Measurements from ENCODE around the gene SLX4IP. TPM values are rescaled to one million over a fixed set of nuclear protein-coding genes. Genes with fewer than 3 reads are reported as not detected.

The SLX4IP gene
- total RNA-seq, 1 donor from 2014 or later, result 4.5 TPM

DNA sequence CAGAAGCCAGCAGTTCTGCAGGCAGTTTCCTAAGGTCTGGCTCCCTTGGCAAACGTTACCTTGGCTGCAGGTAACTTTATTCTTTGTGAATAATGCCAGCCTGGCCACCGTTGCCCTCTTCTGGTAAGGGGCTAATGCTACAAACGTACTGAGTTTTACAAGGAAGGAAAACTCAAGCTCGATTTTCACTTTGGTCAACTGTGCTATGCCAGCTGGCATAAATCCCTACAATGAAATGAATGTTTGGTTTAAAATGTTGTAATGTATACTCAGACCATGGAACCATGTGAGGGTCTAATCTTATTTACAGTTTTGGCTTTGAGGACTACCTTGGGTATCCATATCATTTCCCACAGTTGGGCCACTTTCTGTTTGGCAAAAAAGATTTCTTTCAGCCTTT lies 101.4 kb downstream of the SLX4IP start:
- Histone ChIP-seq H3K27me3 (no peaks in the 10 kb centered on the region), H3K36me3 (no peaks in the 10 kb centered on the region), H3K4me1 (peaks cover 0 to 3% of the 10 kb centered on the region in 2 donors), H3K9me3 (no peaks in the 10 kb centered on the region), H3K4me3 (no peak overlapping the region), H3K27ac (no peak overlapping the region)
- intact Hi-C loops (cut with DNase I), result no loop called here
- no peak for DNase-seq (ENCODE audit: low spot score in 2 of 2)
- TF ChIP-seq CTCF (IDR thresholded peaks at IDR 0.05), result no peak

GRCh38 chr20:10537850-10538480 lies 102.9 kb downstream of the SLX4IP start:
- Histone ChIP-seq H3K9me3 (no peaks in the 10 kb centered on the region), H3K4me3 (no peak overlapping the region), H3K4me1 (peaks cover 0 to 3% of the 10 kb centered on the region in 2 donors), H3K27me3 (no peaks in the 10 kb centered on the region), H3K36me3 (no peaks in the 10 kb centered on the region), H3K27ac (no peak overlapping the region)
- DNase-seq (ENCODE audit: low spot score in 2 of 2), result no peak
- intact Hi-C loops (cut with DNase I), result no loop called here
- no peak for TF ChIP-seq CTCF (IDR thresholded peaks at IDR 0.05)

GRCh38 chr20:10538768-10539167 lies 103.7 kb downstream of the SLX4IP start:
- Histone ChIP-seq H3K36me3 (no peaks in the 10 kb centered on the region), H3K4me1 (peaks cover 0 to 3% of the 10 kb centered on the region in 2 donors), H3K27ac (no peak overlapping the region), H3K27me3 (no peaks in the 10 kb centered on the region), H3K9me3 (no peaks in the 10 kb centered on the region), H3K4me3 (no peak overlapping the region)
- intact Hi-C loops (cut with DNase I), result no loop called here
- TF ChIP-seq CTCF (IDR thresholded peaks at IDR 0.05), result no peak
- DNase-seq (ENCODE audit: low spot score in 2 of 2), result no peak

- peaks cover 0 to 3% of the 10 kb centered on the region in 2 donors for H3K4me1 ChIP-seq
- H3K36me3 ChIP-seq, result no peaks in the 10 kb centered on the region
- no peak for DNase-seq (ENCODE audit: low spot score in 2 of 2)
- intact Hi-C loops (cut with DNase I), result no loop called here
- H3K4me3 ChIP-seq, result no peak overlapping the region
- no peak for TF ChIP-seq CTCF (IDR thresholded peaks at IDR 0.05)
- no peaks in the 10 kb centered on the region for H3K27me3 ChIP-seq
- H3K27ac ChIP-seq, result peak overlapping the region; percentile 17 to 36
- no peaks in the 10 kb centered on the region for H3K9me3 ChIP-seq
Measured at GRCh38 chr20:10539818-10540553, 104.9 kb downstream of the SLX4IP start.

- Histone ChIP-seq H3K27me3 (no peaks in the 10 kb centered on the region), H3K9me3 (no peaks in the 10 kb centered on the region), H3K4me1 (peaks cover 0 to 3% of the 10 kb centered on the region in 2 donors), H3K27ac (peak overlapping the region; percentile 17 to 36), H3K36me3 (no peaks in the 10 kb centered on the region), H3K4me3 (no peak overlapping the region)
- TF ChIP-seq CTCF (IDR thresholded peaks at IDR 0.05), result no peak
- intact Hi-C loops (cut with DNase I), result no loop called here
- no peak for DNase-seq (ENCODE audit: low spot score in 2 of 2)
Measured at GRCh38 chr20:10540636-10541493, 105.8 kb downstream of the SLX4IP start.
